HG03280 (cell line): ENCODE data around the gene FTSJ3.
"Not testable (repeated sequence)": the region's sequence is repeated elsewhere in the genome, so short reads cannot be mapped to it uniquely, and the experiment has no call there.

ENCODE experiments used
- ATAC-seq: cut with Tn5 transposase; IDR thresholded peaks from one replicate; pipeline ENCODE4 v1.9.1; 2021; ENCODE audit warnings: mild to moderate bottlenecking, moderate library complexity; ENCODE audit not compliant: unreplicated experiment

Gene FTSJ3

GRCh38 chr17:63843387-63843888 is 16.0 kb upstream of the FTSJ3 start:
- ATAC-seq, result not testable (repeated sequence)

GRCh38 chr17:63842540-63843386 is 15.3 kb upstream of the FTSJ3 start, which contains the start of gene SMARCD2:
Gene SMARCD2, minus strand, starts transcription at chr17:63842685. Its CDS starts 11 bp downstream, at chr17:63842674.
- peak; percentile 78 for ATAC-seq

- ATAC-seq, result peak; percentile 33
Observed at GRCh38 chr17:63842173-63842539, 14.7 kb upstream of the FTSJ3 start.

GRCh38 chr17:63841350-63842172 is 14.1 kb upstream of the FTSJ3 start:
- no peak for ATAC-seq

- ATAC-seq, result no peak
Observed at GRCh38 chr17:63840591-63841349, 13.3 kb upstream of the FTSJ3 start.

- no peak for ATAC-seq
Observed at GRCh38 chr17:63838631-63839171, 11.2 kb upstream of the FTSJ3 start.

- ATAC-seq, result no peak
Observed at GRCh38 chr17:63837962-63838600, 10.6 kb upstream of the FTSJ3 start.

- ATAC-seq, result no peak
Observed at GRCh38 chr17:63837480-63837879, 10.0 kb upstream of the FTSJ3 start.

GRCh38 chr17:63836811-63837210 is 9.3 kb upstream of the FTSJ3 start:
- ATAC-seq, result no peak

GRCh38 chr17:63835167-63835720 is 7.8 kb upstream of the FTSJ3 start:
- no peak for ATAC-seq

GRCh38 chr17:63834431-63835166 is 7.1 kb upstream of the FTSJ3 start:
- ATAC-seq, result peak; percentile 53

GRCh38 chr17:63833741-63834373 is 6.4 kb upstream of the FTSJ3 start:
- no peak for ATAC-seq

GRCh38 chr17:63833026-63833740 is 5.7 kb upstream of the FTSJ3 start:
- ATAC-seq, result no peak

- no peak for ATAC-seq
Observed at GRCh38 chr17:63832455-63832854, 5.0 kb upstream of the FTSJ3 start.

- no peak for ATAC-seq
Observed at GRCh38 chr17:63832014-63832413, 4.6 kb upstream of the FTSJ3 start.

GRCh38 chr17:63831505-63831904 is 4.0 kb upstream of the FTSJ3 start:
- no peak for ATAC-seq

- no peak for ATAC-seq
Observed at GRCh38 chr17:63830904-63831491, 3.5 kb upstream of the FTSJ3 start.

- ATAC-seq, result no peak
Observed at GRCh38 chr17:63830278-63830677, 2.8 kb upstream of the FTSJ3 start.
